Measurements from ENCODE around the gene RNF123. TPM values are rescaled to one million over a fixed set of nuclear protein-coding genes. Genes with fewer than 3 reads are reported as not detected.

RNF123 gene
- total and polyA plus RNA-seq, 4 donors, result 34.3 to 104 (median 40.2) TPM

DNA sequence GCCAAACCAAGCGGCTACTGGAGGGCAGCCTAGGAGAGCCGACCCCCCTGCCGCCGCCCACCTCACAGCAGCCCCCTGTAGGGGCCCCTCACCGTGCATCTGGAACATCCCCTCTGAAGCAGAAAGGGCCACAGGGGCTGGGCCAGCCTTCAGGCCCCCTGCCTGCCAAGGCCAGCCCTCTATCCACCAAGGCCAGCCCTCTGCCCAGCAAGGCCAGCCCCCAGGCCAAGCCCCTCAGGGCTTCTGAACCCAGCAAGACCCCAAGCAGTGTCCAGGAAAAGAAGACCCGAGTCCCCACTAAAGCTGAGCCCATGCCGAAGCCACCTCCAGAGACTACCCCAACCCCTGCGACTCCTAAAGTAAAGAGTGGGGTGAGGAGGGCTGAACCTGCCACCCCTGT lies 38.7 kb upstream of the RNF123 start:
- DNase-seq (ENCODE audit: low spot score), result no peak
- no peaks in the 10 kb centered on the region for H3K9me3 ChIP-seq (ENCODE audit: control insufficient read depth in 4 of 4, low read length in 3 of 4)
- no peak overlapping the region for H3K4me3 ChIP-seq (ENCODE audit: low read depth in 1 of 3, low read length in 3 of 3)
- no peaks in the 10 kb centered on the region for H3K36me3 ChIP-seq (ENCODE audit: control insufficient read depth in 4 of 4, insufficient read depth in 3 of 4, low read depth in 1 of 4, low read length in 3 of 4)
- H3K4me1 ChIP-seq (ENCODE audit: control insufficient read depth in 4 of 4, insufficient read depth in 4 of 4, low read length in 3 of 4), result peaks cover 3 to 19% (median 10%) of the 10 kb centered on the region in 4 donors
- no peaks in the 10 kb centered on the region for H3K27me3 ChIP-seq (ENCODE audit: control insufficient read depth in 4 of 4, insufficient read depth in 4 of 4, low read length in 3 of 4)
- no peak overlapping the region for H3K27ac ChIP-seq (ENCODE audit: low read depth in 1 of 2, low read length in 2 of 2)
- TF ChIP-seq, protein P1, sequence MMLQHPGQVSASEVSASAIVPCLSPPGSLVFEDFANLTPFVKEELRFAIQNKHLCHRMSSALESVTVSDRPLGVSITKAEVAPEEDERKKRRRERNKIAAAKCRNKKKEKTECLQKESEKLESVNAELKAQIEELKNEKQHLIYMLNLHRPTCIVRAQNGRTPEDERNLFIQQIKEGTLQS (IDR thresholded peaks at IDR 0.05), result no peak
- TF ChIP-seq TAF1 (conservative IDR thresholded peaks at IDR 0.05) (no peak), SP1 (IDR thresholded peaks at IDR 0.05) (no peak), FOXA2 (IDR thresholded peaks at IDR 0.05) (no peak), HNF4A (conservative IDR thresholded peaks at IDR 0.05) (no peak), FOXA1 (IDR thresholded peaks at IDR 0.05) (no peak), RAD21 (IDR thresholded peaks at IDR 0.05) (no peak), EGR1 (IDR thresholded peaks at IDR 0.05; ENCODE audit: low read depth in 2 of 2) (no peak), RXRA (IDR thresholded peaks at IDR 0.05) (no peak), GABPA (IDR thresholded peaks at IDR 0.05 in 1 of 2, conservative IDR thresholded peaks at IDR 0.05 in 1 of 2) (no peak), JUND (IDR thresholded peaks at IDR 0.05) (no peak), YY1 (IDR thresholded peaks at IDR 0.05) (no peak), NR2F2 (IDR thresholded peaks at IDR 0.05) (no peak), HNF4G (IDR thresholded peaks at IDR 0.05) (no peak)
- TF ChIP-seq, protein P2, sequence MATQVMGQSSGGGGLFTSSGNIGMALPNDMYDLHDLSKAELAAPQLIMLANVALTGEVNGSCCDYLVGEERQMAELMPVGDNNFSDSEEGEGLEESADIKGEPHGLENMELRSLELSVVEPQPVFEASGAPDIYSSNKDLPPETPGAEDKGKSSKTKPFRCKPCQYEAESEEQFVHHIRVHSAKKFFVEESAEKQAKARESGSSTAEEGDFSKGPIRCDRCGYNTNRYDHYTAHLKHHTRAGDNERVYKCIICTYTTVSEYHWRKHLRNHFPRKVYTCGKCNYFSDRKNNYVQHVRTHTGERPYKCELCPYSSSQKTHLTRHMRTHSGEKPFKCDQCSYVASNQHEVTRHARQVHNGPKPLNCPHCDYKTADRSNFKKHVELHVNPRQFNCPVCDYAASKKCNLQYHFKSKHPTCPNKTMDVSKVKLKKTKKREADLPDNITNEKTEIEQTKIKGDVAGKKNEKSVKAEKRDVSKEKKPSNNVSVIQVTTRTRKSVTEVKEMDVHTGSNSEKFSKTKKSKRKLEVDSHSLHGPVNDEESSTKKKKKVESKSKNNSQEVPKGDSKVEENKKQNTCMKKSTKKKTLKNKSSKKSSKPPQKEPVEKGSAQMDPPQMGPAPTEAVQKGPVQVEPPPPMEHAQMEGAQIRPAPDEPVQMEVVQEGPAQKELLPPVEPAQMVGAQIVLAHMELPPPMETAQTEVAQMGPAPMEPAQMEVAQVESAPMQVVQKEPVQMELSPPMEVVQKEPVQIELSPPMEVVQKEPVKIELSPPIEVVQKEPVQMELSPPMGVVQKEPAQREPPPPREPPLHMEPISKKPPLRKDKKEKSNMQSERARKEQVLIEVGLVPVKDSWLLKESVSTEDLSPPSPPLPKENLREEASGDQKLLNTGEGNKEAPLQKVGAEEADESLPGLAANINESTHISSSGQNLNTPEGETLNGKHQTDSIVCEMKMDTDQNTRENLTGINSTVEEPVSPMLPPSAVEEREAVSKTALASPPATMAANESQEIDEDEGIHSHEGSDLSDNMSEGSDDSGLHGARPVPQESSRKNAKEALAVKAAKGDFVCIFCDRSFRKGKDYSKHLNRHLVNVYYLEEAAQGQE (IDR thresholded peaks at IDR 0.05), result no peak
- TF ChIP-seq, protein P3, sequence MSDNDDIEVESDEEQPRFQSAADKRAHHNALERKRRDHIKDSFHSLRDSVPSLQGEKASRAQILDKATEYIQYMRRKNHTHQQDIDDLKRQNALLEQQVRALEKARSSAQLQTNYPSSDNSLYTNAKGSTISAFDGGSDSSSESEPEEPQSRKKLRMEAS (IDR thresholded peaks at IDR 0.05), result no peak
- TF ChIP-seq, protein P4, sequence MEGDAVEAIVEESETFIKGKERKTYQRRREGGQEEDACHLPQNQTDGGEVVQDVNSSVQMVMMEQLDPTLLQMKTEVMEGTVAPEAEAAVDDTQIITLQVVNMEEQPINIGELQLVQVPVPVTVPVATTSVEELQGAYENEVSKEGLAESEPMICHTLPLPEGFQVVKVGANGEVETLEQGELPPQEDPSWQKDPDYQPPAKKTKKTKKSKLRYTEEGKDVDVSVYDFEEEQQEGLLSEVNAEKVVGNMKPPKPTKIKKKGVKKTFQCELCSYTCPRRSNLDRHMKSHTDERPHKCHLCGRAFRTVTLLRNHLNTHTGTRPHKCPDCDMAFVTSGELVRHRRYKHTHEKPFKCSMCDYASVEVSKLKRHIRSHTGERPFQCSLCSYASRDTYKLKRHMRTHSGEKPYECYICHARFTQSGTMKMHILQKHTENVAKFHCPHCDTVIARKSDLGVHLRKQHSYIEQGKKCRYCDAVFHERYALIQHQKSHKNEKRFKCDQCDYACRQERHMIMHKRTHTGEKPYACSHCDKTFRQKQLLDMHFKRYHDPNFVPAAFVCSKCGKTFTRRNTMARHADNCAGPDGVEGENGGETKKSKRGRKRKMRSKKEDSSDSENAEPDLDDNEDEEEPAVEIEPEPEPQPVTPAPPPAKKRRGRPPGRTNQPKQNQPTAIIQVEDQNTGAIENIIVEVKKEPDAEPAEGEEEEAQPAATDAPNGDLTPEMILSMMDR (IDR thresholded peaks at IDR 0.05; ENCODE audit: low read depth, low read length, missing input control), result no peak
- TF ChIP-seq, protein P5, sequence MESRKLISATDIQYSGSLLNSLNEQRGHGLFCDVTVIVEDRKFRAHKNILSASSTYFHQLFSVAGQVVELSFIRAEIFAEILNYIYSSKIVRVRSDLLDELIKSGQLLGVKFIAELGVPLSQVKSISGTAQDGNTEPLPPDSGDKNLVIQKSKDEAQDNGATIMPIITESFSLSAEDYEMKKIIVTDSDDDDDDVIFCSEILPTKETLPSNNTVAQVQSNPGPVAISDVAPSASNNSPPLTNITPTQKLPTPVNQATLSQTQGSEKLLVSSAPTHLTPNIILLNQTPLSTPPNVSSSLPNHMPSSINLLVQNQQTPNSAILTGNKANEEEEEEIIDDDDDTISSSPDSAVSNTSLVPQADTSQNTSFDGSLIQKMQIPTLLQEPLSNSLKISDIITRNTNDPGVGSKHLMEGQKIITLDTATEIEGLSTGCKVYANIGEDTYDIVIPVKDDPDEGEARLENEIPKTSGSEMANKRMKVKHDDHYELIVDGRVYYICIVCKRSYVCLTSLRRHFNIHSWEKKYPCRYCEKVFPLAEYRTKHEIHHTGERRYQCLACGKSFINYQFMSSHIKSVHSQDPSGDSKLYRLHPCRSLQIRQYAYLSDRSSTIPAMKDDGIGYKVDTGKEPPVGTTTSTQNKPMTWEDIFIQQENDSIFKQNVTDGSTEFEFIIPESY (IDR thresholded peaks at IDR 0.05), result no peak
- WGBS, result 89% methylated on average over 8 of the region's 8 CpGs
- H3K9ac ChIP-seq (ENCODE audit: low read depth in 1 of 2, low read length in 2 of 2), result no peak overlapping the region
